Neural cell (in vitro differentiated cells): ENCODE measurements around the gene THOP1.

ENCODE experiments used
- CTCF ChIP-seq: fragments of 450-650 bp; IDR thresholded peaks from 2 replicates; pipeline ENCODE4 v1.5.1; 2014; ENCODE audit warnings: antibody characterized with exemption, mild to moderate bottlenecking, moderate library complexity; ENCODE audit not compliant: poor library complexity, severe bottlenecking
- EP300 ChIP-seq: fragments of 450-650 bp; conservative IDR thresholded peaks from 2 replicates; pipeline ENCODE4 v1.6.1; 2014; ENCODE audit warnings: antibody characterized with exemption, mild to moderate bottlenecking, moderate library complexity; ENCODE audit not compliant: poor library complexity, severe bottlenecking
- EZH2 ChIP-seq: fragments of 200-600, 300-800 bp; shearing (Covaris generic), sonication (generic); IDR thresholded peaks from 2 replicates; pipeline ENCODE4 v1.6.1; 2014; ENCODE audit warnings: antibody characterized with exemption, low read length, borderline replicate concordance, mild to moderate bottlenecking; ENCODE audit not compliant: insufficient read depth, poor library complexity, severe bottlenecking
- POLR2AphosphoS5 ChIP-seq: IDR thresholded peaks from 2 replicates; pipeline ENCODE4 v1.6.1; 2012
- REST ChIP-seq: IDR thresholded peaks from 2 replicates; pipeline ENCODE4 v1.6.1; 2012; ENCODE audit warnings: borderline replicate concordance
- TAF1 ChIP-seq: IDR thresholded peaks from 2 replicates; pipeline ENCODE4 v1.6.1; 2012; ENCODE audit warnings: low read depth

- TF ChIP-seq POLR2AphosphoS5: no peak
- no peak for TF ChIP-seq CTCF
- TF ChIP-seq TAF1: no peak
- no peak for TF ChIP-seq EP300
- no peak for TF ChIP-seq EZH2
- TF ChIP-seq REST: no peak
Measured at GRCh38 chr19:2827022-2827421, 41.7 kb downstream of the THOP1 start.
